Stimulated activated CD4-positive, alpha-beta T cell treated with anti-CD3 and anti-CD28 coated beads, Interleukin-1b, Interleukin-23, amount 100 ng/mL, for 1 hour (primary cell): ENCODE data around the gene EIF2S2.
"Not testable (repeated sequence)": the region's sequence is repeated elsewhere in the genome, so short reads cannot be mapped to it uniquely, and the experiment has no call there.

ENCODE experiments used
- DNase-seq, 2 donors: peaks; one replicate each; pipeline ENCODE4 v3.0.0-alpha.2; 2020; ENCODE audit warnings: low read depth in 2 of 2

The EIF2S2 gene, protein sequence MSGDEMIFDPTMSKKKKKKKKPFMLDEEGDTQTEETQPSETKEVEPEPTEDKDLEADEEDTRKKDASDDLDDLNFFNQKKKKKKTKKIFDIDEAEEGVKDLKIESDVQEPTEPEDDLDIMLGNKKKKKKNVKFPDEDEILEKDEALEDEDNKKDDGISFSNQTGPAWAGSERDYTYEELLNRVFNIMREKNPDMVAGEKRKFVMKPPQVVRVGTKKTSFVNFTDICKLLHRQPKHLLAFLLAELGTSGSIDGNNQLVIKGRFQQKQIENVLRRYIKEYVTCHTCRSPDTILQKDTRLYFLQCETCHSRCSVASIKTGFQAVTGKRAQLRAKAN

DNA sequence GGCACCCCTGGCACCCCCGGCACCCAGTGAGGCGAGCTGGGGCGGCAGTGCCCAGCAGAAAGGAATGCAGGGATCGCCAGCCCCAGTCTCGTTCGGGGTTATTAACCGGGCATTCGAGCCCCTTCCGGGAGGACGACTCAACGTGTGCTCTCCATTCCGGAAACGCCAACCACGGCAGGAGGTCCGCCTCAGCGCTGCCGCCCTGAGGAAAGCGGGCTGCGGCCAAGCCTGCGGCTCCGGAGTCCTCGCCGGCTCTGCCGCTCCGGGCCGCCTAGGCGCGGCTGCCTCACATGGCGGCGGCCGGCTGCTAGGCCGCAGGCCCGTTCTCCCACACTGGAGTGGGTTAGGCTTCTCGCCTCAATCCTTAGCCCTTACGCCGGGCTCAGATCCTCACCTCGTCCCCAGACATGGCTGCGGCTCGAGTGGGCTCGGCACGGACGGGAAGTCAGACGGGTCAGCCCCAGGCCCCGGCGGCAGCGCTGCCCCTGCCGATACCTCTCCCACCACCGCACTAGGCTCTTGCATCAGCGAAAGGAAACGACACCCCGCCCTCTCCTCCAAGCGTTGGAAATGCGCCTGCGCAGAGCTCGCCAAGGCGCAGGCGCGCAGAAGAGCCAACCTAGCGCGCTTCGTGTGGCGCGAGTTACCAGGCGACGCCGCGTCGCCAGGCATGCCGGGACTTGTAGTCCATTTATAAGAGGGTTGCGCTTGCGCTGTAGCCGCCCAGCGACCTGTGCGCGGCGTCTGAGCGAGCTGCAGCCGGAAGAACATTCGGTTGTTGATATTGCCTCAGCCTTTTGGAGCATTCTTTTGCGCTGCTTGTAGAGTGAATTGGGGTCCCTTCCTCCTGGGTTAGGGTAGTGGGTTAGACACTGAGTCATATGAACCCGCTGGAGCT lies at the start of gene EIF2S2:
Gene EIF2S2, minus strand, starts transcription at position 542 of the 898 bp plus-strand sequence. Its CDS starts 133 bp downstream, at position 409.
- DNase-seq, result peak; percentile 80 to 89

DNA sequence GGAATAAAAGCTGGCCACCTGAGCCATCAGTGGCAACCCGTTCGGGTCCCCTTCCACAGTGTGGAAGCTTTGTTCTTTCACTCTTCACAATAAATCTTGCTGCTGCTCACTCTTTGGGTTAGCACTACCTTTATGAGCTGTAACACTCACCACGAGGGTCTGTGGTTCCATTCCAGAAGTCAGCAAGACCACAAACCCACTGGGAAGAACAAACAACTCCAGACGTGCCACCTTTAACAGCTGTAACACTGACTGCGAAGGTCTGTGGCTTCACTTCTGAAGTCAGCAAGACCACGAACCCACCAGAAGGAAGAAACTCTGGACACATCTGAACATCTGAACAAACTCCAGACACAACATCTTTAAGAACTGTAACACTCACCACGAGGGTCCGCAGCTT lies 45.7 kb upstream of the EIF2S2 start:
- DNase-seq, result not testable (repeated sequence)

DNA sequence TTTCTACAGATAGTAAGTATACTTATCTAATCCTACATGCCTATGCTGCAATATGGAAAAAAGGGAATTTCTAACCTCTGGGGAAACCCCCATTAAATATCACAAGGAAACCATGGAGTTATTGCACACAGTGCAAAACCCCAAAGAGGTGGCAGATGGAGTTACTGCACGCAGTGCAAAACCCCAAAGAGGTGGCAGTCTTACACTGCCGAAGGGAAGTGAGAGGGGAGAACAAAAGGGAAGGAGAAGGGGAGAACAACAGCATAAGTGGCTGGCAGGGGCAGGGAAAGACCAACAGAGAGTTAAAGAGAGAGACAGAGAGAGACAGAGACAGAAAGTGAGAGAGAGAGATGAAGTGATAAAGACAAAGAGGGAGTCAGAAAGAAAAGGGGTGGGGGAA lies 43.8 kb upstream of the EIF2S2 start:
- DNase-seq, result no peak

DNA sequence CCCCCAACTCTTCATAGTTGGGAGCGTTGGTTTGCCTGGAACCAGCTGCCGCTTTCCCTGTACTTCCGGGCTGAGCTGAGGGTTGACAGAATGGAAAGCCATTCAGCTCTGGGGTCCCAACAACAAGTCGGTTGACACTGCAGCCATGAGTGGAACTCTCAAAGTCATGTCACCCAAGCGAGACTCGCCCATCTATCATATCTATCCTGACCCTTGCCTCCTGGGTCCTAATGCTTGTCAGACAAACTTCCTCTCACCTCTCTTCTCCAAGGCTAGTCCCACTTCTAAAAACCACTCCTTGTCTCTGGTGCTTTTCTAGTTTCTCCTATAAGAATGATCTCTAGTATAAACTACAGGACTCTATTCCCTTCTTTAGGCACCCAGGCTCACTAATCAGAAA lies 41.1 kb upstream of the EIF2S2 start:
- not testable (repeated sequence) for DNase-seq

DNA sequence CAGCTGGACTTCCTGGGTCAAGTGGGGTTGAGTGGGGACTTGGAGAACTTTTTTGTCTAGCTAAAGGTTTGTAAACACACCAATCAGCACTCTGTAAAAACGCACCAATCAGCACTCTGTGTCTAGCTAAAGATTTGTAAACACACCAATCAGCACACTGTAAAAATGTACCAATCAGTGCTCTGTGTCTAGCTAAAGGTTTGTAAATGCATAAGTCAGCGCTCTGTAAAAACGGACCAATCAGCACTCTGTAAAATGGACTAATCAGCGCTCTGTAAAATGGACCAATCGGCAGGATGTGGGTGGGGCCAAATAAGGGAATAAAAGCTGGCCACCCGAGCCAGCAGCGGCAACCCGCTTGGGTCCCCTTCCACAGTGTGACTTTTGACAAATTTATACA lies 40.0 kb upstream of the EIF2S2 start:
- not testable (repeated sequence) for DNase-seq

DNA sequence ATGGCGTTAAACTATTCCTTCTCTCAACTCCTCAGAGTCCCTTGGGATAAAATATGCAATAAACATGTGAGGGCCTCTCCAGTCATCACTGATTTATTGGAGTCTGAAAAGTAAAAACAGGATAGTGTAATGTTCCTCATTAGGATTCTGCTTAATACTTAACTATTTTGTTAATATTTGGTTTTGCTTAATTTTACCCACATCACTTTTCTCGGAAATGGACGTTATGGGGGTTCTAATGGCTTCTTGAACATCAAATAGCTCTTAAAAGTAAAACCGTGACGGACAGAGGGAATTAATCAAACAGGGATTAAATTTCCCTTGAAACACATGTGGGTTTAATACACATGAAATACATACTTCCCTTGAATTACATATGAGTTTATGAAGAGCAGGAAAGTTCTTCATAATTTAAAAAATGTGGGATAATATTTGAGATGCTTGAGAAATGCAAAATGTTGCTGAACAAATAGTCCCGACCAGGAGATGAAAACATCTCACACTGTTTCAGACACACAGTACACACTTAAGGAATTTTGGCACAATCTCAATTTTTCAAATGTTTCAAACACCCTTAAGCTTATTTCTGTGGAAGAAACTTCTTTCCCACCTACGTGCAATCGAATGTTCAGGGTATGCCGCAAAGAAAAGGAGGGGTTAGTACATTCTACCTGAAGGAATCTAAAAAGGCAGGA lies 38.4 kb upstream of the EIF2S2 start:
- no peak for DNase-seq

DNA sequence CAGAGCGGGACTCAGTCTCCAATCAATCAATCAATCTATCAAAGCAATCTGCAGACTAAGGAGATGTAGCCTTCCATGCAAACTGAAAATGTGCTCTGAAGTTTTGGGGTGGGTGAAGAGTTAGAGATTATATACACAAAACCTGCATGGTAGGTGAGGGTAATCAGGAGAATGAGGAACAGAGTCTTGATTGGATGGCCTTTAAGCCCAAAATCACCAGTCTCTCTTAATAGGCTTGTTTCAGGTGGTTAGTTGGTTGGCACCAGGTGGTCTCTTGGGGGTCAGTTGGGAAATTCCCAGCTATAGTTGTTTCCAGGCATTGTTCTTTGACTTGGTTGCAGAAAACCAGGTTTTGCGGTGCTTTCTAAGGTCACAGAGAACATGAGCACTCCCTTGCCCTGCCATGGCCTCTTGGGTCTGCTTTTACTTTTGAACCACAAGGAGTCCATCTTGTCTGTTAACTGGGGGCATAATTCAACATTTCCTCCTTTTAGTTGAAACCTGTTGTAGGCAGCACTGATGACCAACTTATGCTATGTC lies 33.3 kb upstream of the EIF2S2 start:
- no peak for DNase-seq

DNA sequence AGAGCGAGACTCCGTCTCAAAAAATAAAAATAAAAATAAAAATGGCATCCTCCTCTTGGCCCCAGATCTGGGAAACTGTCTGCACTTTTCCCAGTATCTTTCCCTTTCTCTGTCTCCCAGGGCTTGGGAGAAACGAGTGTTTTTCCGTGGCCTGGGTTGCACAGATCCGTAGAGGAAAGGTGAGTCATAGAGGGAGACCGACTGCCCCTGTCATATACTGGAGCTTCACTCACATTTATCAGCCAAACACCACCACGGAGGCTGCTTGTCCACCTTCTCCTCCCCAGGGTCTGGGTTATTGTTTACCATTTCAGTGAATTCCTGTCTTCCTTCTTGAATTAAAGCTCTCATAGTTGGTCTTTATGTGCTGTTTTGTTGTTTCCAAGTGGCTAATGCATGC lies 31.9 kb upstream of the EIF2S2 start:
- DNase-seq, result no peak

DNA sequence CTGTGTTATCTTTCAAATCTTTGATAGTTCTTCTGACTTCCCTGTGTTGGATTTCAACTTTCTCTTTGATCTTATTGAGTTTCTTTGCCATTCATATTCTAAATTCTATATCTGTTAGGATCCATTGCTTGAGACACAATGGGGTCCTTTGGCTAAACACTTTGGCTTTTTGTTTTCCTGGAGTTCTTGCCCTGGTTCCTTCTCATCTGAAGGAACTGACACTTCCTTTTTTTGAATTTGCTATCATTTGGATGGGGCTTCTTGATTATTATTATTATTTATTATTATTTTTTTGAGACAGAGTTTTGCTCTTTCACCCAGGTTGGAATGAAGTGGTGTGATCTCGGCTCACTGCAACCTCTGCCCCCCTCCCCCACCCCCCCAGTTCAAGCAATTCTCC lies 30.1 kb upstream of the EIF2S2 start:
- DNase-seq, result no peak

DNA sequence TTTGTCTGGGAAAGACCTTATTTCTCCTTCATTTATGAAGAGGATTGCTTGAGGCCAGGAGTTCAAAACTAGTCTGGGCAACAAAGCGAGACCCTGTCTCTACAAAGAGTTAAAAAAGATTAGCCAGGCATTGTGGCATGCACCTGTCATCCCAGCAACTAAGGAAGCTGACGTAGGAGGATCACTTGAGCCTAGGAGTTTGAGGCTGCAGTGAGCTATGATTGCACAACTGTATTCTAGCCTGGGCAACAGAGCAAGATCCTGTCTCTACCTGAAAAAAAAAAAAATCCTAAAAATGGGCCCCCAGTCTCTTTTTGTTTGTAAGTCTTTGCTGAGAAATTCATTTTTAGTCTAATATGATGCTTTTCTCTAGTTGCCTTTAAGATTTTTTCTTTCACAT lies 29.2 kb upstream of the EIF2S2 start:
- DNase-seq, result no peak

DNA sequence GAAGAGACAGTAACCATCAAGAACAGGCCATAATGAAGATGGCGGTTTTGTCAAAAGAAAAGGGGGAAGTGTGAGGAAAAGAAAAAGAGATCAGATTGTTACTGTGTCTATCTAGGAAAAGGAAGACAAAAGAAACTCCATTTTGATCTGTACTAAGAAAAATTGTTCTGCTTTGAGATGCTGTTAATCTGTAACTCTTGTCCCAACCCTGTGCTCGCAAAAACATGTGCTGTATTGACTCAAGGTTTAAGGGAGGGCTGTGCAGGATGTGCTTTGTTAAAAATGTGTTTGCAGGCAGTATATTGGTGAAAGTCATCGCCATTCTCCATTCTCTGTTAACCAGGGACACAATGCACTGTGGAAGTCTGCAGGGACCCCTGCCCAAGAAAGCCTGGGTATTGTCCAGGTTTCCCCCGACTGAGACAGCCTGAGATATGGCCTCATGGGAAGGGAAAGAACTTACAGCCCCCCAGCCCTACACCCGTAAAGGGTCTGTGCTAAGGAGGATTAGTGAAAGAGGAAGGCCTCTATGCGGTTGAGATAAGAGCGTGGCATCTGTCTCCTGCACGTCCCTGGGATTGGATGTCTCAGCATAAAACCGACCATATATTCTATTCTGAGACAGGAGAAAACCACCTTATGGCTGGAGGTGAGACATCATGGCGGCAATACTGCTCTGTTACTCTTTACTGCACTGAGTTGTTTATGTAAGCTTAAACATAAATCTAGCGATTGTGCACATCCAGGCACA lies 23.7 kb upstream of the EIF2S2 start:
- not testable (repeated sequence) for DNase-seq

DNA sequence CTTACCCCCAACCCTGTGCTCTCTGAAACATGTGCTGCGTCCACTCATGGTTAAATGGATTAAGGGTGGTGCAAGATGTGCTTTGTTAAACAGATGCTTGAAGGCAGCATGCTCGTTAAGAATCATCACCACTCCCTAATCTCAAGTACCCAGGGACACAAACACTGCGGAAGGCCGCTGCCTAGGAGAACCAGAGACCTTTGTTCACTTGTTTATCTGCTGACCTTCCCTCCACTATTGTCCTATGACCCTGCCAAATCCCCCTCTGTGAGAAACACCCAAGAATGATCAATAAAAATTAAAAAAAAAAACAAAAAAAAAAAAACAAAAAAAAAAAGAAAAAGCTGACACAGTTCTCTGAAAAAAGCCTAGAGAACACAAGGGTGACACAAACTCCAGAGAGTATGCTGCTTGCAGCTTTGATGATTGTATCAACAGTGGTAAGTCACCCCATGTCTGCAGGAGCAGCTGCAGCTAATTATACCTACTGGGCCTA lies 21.4 kb upstream of the EIF2S2 start:
- DNase-seq, result not testable (repeated sequence)

DNA sequence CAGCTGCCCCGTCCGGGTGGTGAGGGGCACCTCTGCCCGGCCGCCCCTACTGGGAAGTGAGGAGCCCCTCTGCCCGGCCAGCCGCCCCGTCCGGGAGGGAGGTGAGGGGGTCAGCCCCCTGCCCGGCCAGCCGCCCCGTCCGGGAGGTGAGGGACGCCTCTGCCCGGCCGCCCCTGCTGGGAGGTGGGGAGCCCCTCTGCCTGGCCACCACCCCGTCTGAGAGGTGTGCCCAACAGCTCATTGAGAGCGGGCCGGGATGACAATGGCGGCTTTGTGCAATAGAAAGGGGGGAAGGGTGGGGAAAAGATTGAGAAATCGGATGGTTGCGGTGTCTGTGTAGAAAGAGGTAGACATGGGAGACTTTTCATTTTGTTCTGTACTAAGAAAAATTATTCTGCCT lies 20.9 kb upstream of the EIF2S2 start:
- not testable (repeated sequence) for DNase-seq

DNA sequence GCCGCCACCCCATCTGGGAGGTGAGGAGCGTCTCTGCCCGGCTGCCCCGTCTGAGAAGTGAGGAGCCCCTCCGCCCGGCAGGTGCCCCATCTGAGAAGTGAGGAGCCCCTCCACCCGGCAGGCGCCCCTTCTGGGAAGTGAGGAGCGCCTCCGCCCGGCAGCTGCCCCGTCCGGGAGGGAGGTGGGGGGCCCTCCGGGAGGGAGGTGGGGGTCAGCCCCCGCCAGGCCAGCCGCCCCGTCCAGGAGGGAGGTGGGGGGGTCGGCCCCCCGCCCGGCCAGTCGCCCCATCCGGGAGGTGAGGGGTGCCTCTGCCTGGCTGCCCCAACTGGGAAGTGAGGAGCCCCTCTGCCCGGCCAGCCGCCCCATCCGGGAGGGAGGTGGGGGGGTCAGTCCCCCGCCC lies 20.4 kb upstream of the EIF2S2 start:
- DNase-seq, result not testable (repeated sequence)

DNA sequence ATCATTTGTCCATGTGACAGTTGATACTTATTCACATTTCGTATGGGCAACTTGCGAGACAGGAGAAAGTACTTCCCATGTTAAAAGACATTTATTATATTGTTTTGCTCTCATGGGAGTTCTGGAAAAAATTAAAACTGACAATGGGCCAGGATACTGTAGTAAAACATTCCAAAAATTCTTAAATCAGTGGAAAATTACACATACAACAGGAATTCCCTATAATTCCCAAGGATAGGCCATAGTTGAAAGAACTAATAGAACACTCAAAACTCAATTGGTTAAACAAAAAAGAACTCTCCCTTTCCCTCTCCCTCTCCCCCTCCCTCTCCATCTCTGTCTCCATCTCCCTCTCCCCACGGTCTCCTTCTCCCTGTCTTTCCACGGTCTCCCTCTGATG lies 19.4 kb upstream of the EIF2S2 start:
- DNase-seq, result no peak

DNA sequence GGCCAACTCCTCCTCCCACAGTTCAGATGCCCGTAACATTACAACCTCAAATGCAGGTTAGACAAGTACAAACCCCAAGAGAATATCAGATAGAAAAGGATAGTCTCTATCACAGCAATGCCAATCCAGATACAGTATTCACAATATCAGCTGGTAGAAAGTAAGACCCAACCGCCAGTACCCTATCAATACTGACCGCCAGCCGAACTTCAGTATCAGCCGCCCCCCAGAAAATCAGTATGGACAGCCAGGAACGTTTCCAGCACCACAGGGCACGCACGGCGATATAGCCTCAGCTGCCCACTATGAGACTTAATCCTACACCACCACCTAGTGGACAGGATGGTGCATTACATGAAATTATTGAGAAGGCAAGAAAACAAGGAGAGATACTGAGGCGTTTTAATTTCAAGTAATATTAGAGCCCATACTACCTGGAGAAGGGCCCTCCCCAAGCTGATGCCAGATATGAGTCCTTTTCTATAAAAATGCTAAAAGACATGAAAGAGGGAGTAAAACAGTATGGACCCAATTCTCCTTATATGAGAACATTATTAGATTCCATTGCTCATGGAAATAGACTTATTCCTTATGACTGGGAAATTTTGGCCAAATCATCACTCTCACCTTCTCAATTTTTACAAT lies 17.6 kb upstream of the EIF2S2 start:
- DNase-seq, result no peak

DNA sequence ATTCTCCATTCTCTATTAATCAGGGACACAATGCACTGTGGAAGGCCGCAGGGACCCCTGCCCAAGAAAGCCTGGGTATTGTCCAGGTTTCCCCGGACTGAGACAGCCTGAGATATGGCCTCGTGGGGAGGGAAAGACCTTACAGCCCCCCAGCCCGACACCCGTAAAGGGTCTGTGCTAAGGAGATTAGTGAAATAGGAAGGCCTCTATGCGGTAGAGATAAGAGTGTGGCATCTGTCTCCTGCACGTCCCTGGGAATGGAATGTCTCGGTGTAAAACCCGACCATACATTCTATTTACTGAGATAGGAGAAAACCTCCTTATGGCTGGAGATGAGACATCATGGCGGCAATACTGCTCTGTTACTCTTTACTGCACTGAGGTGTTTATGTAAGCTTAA lies 15.7 kb upstream of the EIF2S2 start:
- no peak for DNase-seq

DNA sequence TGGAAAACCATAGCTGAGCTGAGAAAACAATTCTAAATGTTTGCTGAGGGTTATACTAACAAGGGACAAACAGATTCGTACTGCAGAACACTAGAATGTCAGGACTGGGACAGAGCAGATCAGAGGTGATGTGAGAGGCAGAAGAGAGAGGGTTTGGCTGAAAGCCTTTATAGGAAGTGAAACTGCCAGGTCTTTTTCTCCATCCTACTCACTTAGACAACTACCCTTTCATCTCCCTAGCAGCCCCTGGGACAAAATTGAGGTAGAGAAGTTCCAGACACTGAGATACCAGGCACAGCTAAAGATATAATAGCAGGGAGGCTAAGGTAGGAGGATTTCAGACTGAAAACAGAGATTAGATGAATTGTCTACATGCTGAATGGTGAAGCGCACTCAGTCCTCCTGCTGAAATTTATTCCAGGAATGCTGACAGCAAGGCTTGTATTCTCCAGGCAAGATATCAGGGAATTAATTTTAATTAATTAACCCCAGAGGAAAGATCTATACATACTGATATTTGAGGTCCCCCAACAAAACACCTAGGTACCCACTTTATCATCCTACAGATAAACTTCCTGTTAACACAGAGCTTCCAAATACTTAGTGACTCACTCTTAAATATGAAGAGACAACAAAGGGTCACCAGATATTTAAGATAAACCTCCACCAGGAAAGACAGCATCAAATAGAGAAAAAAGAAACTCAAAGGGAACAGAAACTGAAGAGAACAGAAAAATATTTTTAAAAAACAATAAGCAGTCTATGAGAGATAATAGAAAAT lies 12.6 kb upstream of the EIF2S2 start:
- no peak for DNase-seq

DNA sequence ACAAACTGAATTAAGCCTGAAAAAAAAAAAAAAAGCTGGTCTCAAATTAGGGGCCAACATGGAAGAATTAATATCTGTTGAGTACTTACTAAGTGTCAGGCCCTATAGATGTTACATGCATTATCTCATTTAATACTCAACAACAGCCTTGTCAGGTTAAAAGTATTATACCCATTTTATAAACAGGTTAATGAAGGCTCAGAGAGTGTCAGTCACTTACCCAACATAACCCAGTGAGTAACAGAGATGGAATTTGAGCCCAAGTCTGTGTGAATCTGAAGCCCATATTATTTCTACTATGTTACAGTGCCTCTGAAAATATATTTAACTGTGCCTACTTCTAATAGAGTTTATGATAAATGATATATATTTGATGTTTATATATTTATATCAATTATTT lies 11.3 kb upstream of the EIF2S2 start:
- no peak for DNase-seq
